Kidney glomerular epithelial cell (primary cell): Measurements from ENCODE around the gene HHIPL1.

Source experiments
- DNase-seq: peaks from one replicate; lab custom pipeline; 2025; lab: John Stamatoyannopoulos, UW

HHIPL1 gene

DNA sequence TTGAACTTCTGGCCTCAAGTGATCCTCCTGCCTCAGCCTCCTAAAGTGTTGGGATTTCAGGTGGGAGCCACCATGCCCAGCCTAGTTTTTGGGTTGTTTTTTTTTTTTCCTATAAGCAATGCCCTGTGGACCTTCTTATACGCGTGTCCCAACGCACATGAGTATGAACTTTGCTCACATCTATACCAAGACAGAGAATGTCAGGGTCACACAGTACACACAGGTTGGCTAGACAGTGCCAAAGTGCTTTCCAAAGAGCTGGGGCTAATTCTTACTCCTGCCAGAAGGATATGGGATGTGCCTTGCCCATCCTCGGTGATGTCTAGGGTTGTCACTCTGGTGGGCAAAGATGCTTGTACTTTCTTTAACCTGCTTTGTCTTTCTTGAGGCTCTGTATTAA, 33.3 kb upstream of the HHIPL1 start:
- DNase-seq = no peak

GRCh38 chr14:99612071-99612737, 32.7 kb upstream of the HHIPL1 start:
- DNase-seq = no peak

DNA sequence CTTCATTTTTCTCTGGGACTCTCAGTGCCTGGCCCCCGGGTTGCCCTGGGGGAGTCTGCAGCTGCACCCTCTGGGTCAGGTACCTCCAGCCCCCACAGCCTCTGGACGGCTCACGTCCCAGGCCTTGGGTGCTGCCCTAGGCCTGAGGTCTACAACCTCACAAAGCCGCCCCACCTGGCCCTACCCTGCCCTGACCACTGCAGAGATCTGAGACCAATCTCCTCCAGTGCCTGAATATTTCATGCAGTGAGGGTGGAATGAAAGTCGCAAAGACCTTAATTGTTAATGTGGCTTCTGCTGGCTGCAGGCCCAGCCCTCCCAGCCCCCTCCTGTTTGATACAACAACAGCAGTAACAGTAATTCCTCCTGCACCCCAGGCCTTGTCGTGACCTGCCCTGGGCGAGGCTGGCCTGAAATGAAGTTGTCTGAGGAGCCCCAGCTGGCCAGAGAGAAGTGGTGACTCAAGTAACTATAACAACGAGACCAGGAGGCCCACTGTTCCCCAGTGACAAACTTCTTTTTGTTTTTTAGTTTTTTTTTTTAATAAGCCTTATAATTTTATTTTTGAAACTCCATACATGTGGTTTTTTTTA, 32.1 kb upstream of the HHIPL1 start:
- no peak for DNase-seq

GRCh38 chr14:99615497-99616157, 29.3 kb upstream of the HHIPL1 start:
- no peak for DNase-seq

DNA sequence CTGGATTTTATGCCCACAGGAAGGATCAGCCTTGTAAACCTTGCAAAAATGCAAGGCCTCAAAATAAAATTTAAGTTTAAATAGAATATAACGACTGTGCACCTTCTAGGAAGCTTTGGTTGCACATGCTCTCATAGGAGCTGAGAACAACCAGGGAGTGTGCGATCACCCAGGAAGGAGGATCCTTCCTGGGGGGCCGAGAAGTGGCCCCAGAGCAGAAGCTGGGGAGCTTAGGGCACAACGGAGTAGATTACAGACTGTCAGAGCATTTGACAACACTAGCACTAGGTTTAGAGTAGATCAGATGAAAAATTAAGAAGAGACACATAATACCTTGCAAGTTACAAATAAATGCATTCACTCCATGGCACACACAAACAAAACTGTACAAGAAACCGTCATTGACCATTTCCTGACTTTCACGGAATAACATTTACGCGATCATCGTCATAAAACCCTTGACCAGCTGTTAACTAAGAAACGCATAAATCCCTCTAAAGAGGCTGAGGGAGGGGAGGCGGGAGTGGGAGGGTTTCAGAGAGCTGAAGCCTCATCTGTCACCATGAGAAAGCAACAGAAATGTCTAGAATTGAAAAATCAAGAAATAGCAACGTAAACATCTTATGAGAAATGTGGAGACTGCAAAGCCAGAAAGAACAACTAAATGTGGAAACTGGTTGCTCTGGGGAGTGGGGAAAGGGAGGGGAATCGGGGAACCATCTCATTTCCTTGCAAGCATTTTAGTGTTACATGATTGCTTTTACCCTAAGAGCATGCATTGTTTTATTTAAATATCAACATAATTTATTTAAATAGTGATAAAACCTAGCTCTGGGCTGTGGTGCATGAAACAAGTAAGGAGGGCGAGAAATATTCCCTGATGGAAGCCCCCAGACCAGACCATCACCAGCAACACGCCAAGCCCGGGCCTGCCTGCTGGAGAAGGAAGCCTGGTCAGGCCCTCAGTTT, 27.8 kb upstream of the HHIPL1 start:
- DNase-seq = no peak

DNA sequence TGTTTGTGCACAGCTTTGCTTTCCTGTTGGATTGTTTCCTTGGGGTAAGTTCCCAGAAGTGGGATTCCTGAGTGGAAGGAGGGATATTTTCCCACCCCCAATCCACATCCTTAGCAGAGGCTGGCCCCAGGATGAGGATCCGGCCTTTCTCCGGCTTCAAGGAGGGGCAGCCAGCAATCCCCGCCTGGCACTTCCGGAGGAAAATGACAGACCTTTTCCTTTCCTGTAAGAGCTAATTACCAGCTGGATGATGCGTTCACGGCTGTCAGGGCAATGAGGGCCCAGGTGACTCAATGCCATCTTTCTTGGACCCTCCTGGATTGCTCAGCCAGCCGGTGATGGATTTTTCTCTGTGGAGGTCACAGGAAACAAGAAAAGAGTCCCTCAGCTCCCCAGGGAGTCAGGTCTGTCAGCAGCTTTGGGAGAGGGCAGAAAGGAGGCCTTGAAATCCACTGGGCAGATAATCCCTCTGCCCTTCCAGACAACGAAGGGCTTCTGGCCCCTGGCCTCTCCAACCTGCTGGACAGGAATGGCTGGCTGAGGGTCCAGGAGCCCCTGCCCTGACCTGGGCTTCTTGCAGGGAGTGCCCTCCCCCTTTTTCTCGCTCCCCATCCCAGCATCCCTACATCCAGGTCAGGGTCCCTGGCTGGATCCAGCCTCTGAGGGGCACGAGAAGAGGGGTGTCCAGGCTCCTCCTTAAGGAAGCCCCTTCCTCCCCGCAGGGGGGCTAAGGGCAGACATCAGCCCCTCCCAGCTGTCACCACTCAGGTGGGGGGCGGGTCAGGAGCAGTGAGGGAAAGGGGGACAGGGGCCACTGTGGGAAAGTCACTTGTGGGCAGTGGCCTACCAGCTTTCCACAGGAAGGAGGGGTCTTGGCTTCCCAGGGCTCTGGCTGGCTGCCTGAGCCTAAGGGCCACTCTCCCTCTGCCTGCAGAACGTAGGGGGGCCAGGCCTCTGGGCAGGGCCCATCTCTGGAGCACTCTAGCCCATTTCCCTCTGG, 24.8 kb upstream of the HHIPL1 start:
- DNase-seq = no peak

- no peak for DNase-seq
These were observed 23.0 kb upstream of the HHIPL1 start for GRCh38 chr14:99621948-99622347.

GRCh38 chr14:99624024-99624423, 20.9 kb upstream of the HHIPL1 start:
- no peak for DNase-seq

DNA sequence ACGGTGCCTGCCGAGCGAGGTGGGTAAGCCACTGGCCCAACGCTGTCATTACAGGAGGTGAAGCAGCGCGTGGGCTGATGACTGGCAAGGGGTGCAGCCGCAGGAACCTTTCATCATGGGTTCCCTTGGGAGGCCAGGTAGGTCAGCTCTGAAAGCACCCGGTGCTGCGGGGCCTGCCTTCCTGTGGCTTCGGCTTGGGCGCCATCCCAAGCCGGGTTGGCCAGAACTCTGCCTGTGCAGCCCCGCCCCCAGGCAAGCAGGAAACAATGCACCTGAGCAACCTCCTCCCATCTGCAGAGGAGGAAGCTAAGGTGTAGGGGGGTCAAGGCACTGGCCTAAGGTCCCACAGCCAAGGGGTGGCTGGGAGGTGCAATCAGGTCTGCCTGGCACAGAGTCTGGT, 20.0 kb upstream of the HHIPL1 start:
- no peak for DNase-seq

- no peak for DNase-seq
These were observed 19.5 kb upstream of the HHIPL1 start for GRCh38 chr14:99625476-99625875.

DNA sequence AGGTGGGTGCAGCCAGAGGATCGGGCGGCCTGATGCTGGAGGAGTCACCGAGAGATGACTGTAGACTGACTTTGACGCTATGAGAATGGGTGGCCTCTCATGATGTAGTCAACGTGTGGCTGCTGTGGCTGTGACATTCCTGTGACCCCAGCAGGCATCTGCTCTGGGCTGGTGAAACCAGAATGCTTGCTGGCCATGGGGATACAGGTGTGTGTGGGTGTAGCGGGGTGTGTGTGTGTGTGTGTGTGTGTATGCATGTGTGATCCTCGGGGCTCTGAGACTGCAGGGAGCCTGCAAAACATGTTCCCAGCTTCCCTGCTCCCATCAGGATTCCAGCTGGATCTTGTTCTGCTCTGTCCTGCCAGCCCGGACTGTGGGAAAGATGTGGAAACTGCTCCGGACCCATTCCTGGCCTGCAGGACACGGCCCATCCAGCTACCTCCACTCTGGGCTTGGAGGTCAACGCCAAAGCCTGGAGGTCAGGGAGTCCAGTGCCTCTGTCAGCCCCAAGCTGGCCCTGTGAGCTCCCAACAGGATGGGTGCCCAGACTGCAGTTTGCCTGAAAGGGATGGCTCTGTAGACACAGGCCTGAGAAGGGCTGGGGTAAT, 18.8 kb upstream of the HHIPL1 start:
- DNase-seq = no peak

DNA sequence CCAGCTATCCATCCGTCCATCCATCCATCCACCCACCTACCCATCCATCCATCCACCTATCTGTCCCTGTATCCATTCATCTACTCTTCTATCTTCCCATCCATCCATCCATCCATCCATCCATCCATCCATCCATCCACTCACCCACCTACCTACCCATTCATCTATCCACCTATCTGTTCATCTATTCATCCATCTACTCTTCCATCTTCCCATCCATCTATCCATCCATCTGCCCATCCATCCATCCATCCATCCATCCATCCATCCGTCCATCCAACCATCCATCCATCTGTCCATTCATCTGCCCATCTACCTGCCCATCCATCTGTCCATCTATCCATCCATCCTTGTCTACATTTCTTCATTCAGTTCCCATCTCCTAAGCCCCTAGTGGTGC, 17.8 kb upstream of the HHIPL1 start:
- no peak for DNase-seq

DNA sequence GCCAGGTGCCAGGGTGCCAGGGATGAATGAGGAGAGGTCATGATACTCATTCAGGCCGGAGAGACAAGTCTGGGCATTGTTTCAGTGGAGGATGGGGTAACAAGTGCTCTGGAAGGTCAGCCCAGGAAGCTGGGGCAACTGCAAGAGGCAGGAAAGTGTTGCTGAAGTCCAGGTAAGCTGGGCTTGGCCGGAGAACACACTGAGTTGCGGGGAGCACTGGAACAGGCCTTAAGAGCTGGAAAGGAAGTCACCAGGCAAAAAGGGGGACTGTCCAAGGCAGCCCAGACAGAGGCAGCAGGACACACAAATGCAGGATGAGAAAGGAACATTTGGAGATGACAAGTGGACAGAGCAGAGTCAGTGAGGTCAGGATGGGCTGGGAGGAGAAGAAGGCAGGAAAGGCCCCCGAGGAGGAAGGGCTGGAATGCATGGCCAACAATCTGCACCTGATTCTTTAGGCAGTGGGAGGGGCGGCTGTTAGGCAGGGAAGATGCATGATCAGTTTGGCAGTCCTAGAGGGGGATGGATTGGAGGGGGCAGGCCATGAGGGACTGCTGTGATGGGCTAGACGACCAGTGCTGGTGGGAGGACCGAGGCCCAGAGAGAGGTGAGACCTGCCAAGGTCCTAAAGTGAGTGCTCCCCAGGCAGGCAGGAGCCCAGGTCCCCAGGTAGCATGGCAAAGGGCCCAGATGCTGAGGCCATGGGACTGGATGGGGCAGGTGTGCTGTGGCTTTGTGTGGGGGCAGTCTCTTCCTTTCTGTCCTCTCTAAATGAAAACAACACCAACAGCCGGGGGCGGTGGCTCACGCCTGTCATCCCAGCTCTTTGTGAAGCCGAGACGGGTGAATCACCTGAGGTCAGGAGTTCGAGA, 17.2 kb upstream of the HHIPL1 start:
- no peak for DNase-seq

DNA sequence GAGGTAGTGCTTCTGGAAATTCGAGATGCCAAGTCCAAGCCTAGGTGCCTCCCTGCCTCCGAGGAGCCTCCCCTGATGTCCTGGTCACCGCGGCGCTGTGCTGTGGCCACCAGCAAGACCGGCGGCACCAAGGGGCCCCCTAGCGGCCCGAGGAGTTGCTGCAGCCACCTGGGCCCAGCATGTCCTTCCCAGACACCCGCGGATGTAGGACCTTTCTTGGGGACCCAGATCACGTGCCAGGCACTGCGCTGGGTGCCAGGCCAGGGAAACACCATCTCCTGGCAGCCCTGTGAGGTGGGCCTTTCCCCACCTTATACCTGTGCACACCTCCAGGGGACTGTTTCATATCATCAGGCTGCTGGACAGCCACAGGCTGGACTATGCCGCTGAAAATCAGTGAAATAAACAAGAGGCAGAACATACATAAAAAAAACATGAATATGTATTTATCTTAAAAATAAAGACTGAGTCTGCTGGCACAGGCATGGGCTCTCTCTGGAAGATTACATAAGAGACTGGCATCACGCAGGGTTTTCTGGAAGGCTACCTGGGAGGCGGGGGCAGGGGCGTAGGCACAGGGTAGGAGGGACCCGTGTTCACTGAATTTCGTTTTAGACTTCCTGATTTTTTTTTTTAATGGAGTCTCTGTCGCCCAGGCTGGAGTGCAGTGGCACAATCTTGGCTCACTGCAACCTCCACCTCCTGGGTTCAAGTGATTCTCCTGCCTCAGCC, 15.9 kb upstream of the HHIPL1 start:
- DNase-seq = peak; percentile 35

DNA sequence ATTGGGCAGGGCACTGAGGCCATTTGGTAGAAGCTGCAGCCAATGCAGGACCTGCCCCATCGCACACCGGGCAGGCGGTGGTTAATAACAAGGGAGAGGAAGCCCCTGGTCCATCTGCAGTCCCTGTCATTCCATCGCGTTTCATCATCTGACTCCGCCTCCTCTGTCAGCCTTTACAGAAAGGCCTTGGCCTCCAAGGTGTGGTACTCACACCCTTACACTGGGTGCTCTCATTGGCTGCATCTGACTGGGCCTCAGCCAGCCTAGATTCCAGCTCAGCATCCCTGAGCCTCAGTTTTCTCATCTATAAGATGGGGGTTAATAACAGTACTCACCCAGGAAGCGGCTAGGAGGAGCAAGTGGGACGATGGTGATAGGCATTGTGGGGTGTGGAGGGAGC, 14.7 kb upstream of the HHIPL1 start:
- no peak for DNase-seq

GRCh38 chr14:99632410-99633035, 12.4 kb upstream of the HHIPL1 start:
- DNase-seq = no peak

DNA sequence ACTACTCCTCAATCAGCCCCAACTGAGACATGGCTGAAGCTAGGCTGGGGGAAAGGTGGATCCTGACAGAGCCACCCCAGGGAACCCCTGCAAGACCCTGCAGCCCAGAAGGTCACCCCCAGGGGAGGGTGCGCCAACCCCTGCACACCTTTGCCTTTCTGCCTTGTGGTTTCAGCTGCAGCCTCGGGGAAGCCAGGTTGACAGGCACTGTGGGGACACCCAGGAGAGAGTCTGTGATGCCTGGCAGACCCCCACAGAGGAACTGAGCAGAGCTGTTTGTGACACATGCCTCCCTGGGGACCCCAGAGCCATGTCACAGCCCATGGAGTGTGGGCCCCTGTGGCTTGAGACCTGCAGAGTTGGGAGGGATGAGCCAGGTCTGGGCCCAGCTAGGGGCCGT, 11.8 kb upstream of the HHIPL1 start:
- DNase-seq = no peak

DNA sequence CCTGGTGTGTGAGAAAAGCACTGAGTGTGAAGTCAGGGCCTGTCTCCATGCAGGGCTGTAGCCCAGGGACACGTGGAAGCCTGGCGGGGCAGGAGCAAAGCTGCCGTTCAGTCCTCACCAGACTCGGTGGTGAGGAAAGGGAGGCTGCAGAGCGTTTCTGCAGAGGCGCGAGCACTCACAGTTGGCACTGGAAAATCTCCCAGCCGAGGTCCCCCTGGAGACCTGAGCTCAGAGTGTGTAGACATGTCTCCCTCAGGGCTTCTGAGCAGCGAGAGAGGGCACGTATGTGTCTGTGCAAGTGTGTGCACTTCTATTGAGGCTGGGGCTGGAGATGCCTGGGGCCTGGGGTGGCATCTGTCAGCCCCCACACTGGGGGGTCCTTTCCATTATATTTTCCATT, 11.0 kb upstream of the HHIPL1 start:
- DNase-seq = no peak

DNA sequence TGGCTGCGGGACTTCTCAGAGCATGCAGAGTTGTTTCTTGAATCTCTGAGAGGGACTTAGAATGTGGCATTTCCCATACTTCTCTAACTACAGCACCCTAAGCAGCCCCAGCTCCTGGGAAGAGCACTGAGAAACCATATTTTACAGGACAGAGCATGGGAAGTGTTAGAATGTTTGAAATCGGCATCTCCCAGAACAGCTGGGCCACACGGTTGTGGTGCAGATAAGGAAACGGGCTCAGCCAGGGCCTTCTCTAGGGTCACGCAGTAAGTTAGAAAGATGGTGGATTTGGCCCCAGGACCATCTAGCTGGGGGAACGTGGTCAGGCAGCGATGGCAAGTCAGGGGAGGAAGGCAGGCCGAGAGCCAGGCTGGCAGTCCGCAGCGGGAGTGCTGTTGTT, 10.5 kb upstream of the HHIPL1 start:
- no peak for DNase-seq
